Keratinocyte (primary cell): ENCODE measurements around the gene HPS4. TPM values are rescaled to one million over a fixed set of nuclear protein-coding genes. Genes with fewer than 3 reads are reported as not detected.

Source experiments
- DNase-seq: peaks from one replicate; pipeline ENCODE4 v3.0.0-alpha.2; 2011; ENCODE audit warnings: low read depth, missing footprints, low spot score
- FAIRE-seq: peaks from 2 replicates; lab custom pipeline; 2011; peaks lifted over from hg19 to GRCh38; lab: Jason Lieb, UNC
- H2AFZ ChIP-seq: 2 replicates; pipeline ENCODE4 v1.6.0; 2012; ENCODE audit warnings: low read length, control low read depth, inconsistent platforms; ENCODE audit not compliant: control insufficient read depth
- H3K27ac ChIP-seq: 2 replicates; pipeline ENCODE4 v1.5.1; 2011; ENCODE audit warnings: low read length; ENCODE audit not compliant: control insufficient read depth, insufficient read depth
- H3K27me3 ChIP-seq: 3 replicates; pipeline ENCODE4 v1.6.0; 2011; ENCODE audit warnings: low read length; ENCODE audit not compliant: control insufficient read depth, insufficient read depth; ENCODE audit errors: extremely low read depth
- H3K36me3 ChIP-seq, 2 experiments: 2 replicates in 1 of 2; 3 replicates in 1 of 2; pipeline ENCODE4 v1.5.1; 2011; ENCODE audit warnings: low read length in 2 of 2, mild to moderate bottlenecking in 1 of 2; ENCODE audit not compliant: control insufficient read depth in 2 of 2, insufficient read depth in 2 of 2; ENCODE audit errors: extremely low read depth in 1 of 2
- H3K4me1 ChIP-seq: 3 replicates; pipeline ENCODE4 v1.5.1; 2011; ENCODE audit warnings: low read length; ENCODE audit not compliant: control insufficient read depth, insufficient read depth; ENCODE audit errors: extremely low read depth
- H3K4me2 ChIP-seq: 3 replicates; pipeline ENCODE4 v1.6.0; 2011; ENCODE audit warnings: low read depth, low read length; ENCODE audit not compliant: control insufficient read depth, insufficient read depth; ENCODE audit errors: extremely low read depth
- H3K4me3 ChIP-seq, 3 experiments: fragments of 200-600 bp in 1 of 3; sonication (generic) in 1 of 3; 2 replicates in 2 of 3; 3 replicates in 1 of 3; pipeline ENCODE4 v1.5.1; 2011 to 2016; ENCODE audit warnings: low read length in 3 of 3, mild to moderate bottlenecking in 3 of 3, control low read depth in 2 of 3, inconsistent platforms in 1 of 3, low read depth in 1 of 3, mixed read lengths in 1 of 3, mixed run types in 1 of 3, moderate library complexity in 1 of 3; ENCODE audit not compliant: control insufficient read depth in 2 of 3, insufficient read depth in 2 of 3; ENCODE audit errors: extremely low read depth in 1 of 3
- H3K79me2 ChIP-seq: 2 replicates; pipeline ENCODE4 v1.6.0; 2012; ENCODE audit warnings: low read length; ENCODE audit not compliant: control insufficient read depth, insufficient read depth
- H3K9ac ChIP-seq: 3 replicates; pipeline ENCODE4 v1.6.0; 2011; ENCODE audit warnings: low read length; ENCODE audit not compliant: control insufficient read depth, insufficient read depth; ENCODE audit errors: extremely low read depth
- H3K9me1 ChIP-seq: 3 replicates; pipeline ENCODE4 v1.6.0; 2011; ENCODE audit warnings: low read length; ENCODE audit not compliant: control insufficient read depth, insufficient read depth; ENCODE audit errors: extremely low read depth
- H3K9me3 ChIP-seq: 2 replicates; pipeline ENCODE4 v1.5.1; 2012; ENCODE audit warnings: low read depth, low read length; ENCODE audit not compliant: control insufficient read depth
- H4K20me1 ChIP-seq: 3 replicates; pipeline ENCODE4 v1.6.0; 2011; ENCODE audit warnings: low read length; ENCODE audit not compliant: control insufficient read depth, insufficient read depth; ENCODE audit errors: extremely low read depth
- CTCF ChIP-seq, 3 experiments: IDR thresholded peaks in 1 of 3; conservative IDR thresholded peaks in 1 of 3; optimal IDR thresholded peaks in 1 of 3; 2 replicates in 2 of 3; 3 replicates in 1 of 3; pipeline versions ENCODE3 to v1.5.1; 2011; ENCODE audit warnings: low read length in 3 of 3, mild to moderate bottlenecking in 3 of 3, moderate library complexity in 2 of 3, control low read depth in 1 of 3, inconsistent platforms in 1 of 3; ENCODE audit not compliant: insufficient read depth in 2 of 3; ENCODE audit errors: extremely low read depth in 1 of 3
- EZH2 ChIP-seq: IDR thresholded peaks from one replicate; pipeline ENCODE4 v1.6.1; 2012; ENCODE audit warnings: inconsistent platforms, mild to moderate bottlenecking, low read length, moderate library complexity
- dilution Hi-C: fragments of 300-500 bp; cut with MboI; formaldehyde crosslinking; loops from one replicate; pipeline ENCODE4 v1.7.0; 2020; ENCODE audit warnings: low sequenced_read_pairs; ENCODE audit not compliant: extremely low pct_ligation_motif_present
- polyA plus RNA-seq, 5 experiments: library from polyadenylated mRNA; depleted of rRNA in 3 of 5; stranded (reverse) in 3 of 5; stranded (forward) in 1 of 5; unstranded in 1 of 5; fragments of >200 nt; gene quantifications; 1 replicate in 1 of 5; 2 replicates in 3 of 5; 3 replicates in 1 of 5; pipeline versions ENCODE4 v1.2.1 to v1.2.3, GENCODE V29; 2011 to 2012; ENCODE audit warnings: missing spikeins in 2 of 5, low read depth in 1 of 5, low replicate concordance in 1 of 5

HPS4 gene
- polyA plus RNA-seq, 1 donor (not counting 4 experiments of a cell fraction or from before 2014, with no cell fraction given): 21.3 TPM

- H3K27ac ChIP-seq: no peak overlapping the region
- no peak overlapping the region for H3K4me2 ChIP-seq
- no peaks in the 10 kb centered on the region for H3K9me1 ChIP-seq
- peaks cover 18% of the 10 kb centered on the region for H3K4me1 ChIP-seq
- dilution Hi-C loops: loop anchor here (5.0 kb wide), 1 partner anchor 34 kb away; no protein-coding TSS in a partner anchor
- no peak overlapping the region for H2AFZ ChIP-seq
- H3K9me3 ChIP-seq: no peaks in the 10 kb centered on the region
- no peaks in the 10 kb centered on the region for H4K20me1 ChIP-seq
- no peaks in the 10 kb centered on the region for H3K27me3 ChIP-seq
- H3K36me3 ChIP-seq: no peaks in the 10 kb centered on the region
- no peak for TF ChIP-seq EZH2
- TF ChIP-seq CTCF (optimal IDR thresholded peaks at IDR 0.05 in 1 of 3, IDR thresholded peaks at IDR 0.05 in 1 of 3, conservative IDR thresholded peaks at IDR 0.05 in 1 of 3; ENCODE audit: extremely low read depth in 1 of 3, insufficient read depth in 2 of 3, low read length in 3 of 3): no peak
- no peak overlapping the region for H3K9ac ChIP-seq
- no peak overlapping the region for H3K4me3 ChIP-seq
- no peak for DNase-seq
- H3K79me2 ChIP-seq: no peaks in the 10 kb centered on the region
- FAIRE-seq: no peak
Measured at GRCh38 chr22:26418620-26419019, 65.0 kb downstream of the HPS4 start.

GRCh38 chr22:26417406-26417805 is 66.2 kb downstream of the HPS4 start:
- H3K4me3 ChIP-seq: peak overlapping the region in 2 of 3 experiments; percentile 12 to 50
- no peaks in the 10 kb centered on the region for H3K9me3 ChIP-seq
- no peaks in the 10 kb centered on the region for H3K79me2 ChIP-seq
- no peak overlapping the region for H3K9ac ChIP-seq
- no peak for TF ChIP-seq EZH2
- no peak for TF ChIP-seq CTCF (optimal IDR thresholded peaks at IDR 0.05 in 1 of 3, IDR thresholded peaks at IDR 0.05 in 1 of 3, conservative IDR thresholded peaks at IDR 0.05 in 1 of 3; ENCODE audit: extremely low read depth in 1 of 3, insufficient read depth in 2 of 3, low read length in 3 of 3)
- H3K27ac ChIP-seq: peak overlapping the region; percentile 23
- peak overlapping the region; percentile 81 for H3K4me2 ChIP-seq
- FAIRE-seq: peak; percentile 59
- dilution Hi-C loops: loop anchor here (5.0 kb wide), 1 partner anchor 35 kb away; no protein-coding TSS in a partner anchor
- H4K20me1 ChIP-seq: no peaks in the 10 kb centered on the region
- H3K4me1 ChIP-seq: peaks cover 18% of the 10 kb centered on the region
- no peaks in the 10 kb centered on the region for H3K27me3 ChIP-seq
- DNase-seq: no peak
- no peaks in the 10 kb centered on the region for H3K9me1 ChIP-seq
- no peak overlapping the region for H2AFZ ChIP-seq
- no peaks in the 10 kb centered on the region for H3K36me3 ChIP-seq
